ACHN (cell line): ENCODE results near the gene PLCB1.
"Not testable (repeated sequence)": the region's sequence is repeated elsewhere in the genome, so short reads cannot be mapped to it uniquely, and the experiment has no call there.

ENCODE experiments used
- DNase-seq: peaks from one replicate; pipeline ENCODE4 v3.0.0-alpha.2; 2015
- in situ Hi-C: cut with HindIII; loops from 2 replicates; pipeline ENCODE4 v1.10.0; 2017; ENCODE audit warnings: low sequenced_read_pairs, low pct_ligation_motif_present, low pct_unique_long_range_greater_than_20kb

Gene PLCB1

DNA sequence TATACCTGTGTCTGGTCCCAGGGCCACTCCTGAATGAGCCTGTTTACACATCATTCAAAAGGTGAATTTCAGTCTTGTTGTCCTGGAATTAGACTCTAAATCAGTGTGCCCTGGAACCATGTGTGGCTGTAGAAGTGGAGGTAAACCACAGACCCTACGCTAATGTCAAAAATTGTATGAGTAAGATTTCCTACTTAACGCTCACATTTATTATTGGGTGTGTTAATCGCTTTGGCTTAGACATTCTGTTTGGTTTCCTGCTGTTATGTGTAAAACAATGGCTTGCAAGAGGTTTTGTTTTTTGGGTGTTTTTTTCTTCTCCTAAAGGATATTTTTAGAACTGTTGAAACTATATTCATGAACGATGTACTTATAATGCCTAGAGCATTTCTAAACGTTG lies 19.3 kb downstream of the PLCB1 start:
- DNase-seq = no peak
- in situ Hi-C loops = no loop called here

DNA sequence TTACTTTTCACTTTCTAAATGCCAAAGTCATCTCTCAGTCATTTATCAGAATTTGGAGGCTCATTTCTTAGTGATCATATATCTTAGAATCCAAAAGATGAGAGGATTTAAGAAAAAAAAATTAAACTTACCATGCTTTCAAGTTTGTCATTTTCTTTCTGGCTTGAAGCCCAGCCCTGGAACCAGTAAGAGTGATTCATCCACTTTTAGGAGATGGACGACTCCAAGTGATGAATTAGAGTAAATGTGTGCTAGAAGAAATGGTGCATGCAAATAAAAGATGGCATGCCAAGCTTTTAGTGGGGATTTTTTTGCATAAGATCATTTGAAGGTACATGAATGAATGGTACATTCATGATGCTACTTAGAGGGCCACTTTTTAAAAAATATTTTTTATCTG lies 20.1 kb downstream of the PLCB1 start:
- in situ Hi-C loops = no loop called here
- no peak for DNase-seq

DNA sequence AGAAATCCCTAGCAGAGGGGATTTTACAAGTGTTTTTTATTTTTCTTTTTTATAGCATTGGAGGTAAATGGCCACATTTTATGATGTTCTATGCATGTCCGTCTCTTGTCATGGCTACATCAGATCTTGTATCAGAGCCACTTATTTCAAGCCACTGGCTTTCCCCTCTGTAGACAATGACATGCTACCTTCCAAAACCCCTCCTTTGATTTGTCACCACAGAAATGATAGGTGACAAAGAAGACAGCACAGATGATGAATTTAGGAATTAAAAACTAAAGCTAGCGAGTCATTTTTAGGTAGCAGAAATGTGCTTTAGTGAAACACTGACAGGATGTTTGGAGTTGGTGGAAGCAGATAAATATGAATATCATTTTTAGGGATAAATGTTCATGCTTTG lies 20.8 kb downstream of the PLCB1 start:
- in situ Hi-C loops = no loop called here
- DNase-seq = no peak

DNA sequence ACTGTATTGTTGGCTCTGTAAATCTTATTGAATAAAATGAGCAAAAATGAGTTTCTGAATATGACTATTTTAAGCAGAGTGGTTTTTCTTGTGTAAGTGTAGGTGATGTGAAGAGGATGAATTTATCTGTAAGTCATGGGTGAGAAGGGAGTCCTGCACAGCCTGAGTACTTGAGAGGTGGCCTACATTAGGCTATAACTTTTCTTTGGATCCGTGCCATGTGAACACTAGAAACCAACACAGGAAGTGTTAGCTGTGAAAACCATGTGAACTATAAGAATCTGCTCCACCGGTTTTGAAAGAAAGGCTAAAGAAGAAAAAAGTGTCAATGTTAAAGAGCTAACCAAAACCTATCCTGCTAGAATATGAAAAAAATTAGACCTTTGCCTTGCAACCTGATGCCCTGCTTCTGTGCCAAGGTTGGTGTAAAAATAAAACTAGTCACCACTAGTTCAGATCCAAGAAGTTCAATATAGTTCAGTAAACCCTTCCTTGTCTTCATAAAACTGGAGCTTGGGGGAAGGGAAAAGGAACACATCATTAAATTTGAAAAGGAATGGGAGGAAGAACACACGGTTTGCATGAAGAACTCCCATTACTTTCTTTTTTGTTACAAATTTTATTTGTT lies 21.3 kb downstream of the PLCB1 start:
- in situ Hi-C loops = no loop called here
- no peak for DNase-seq

DNA sequence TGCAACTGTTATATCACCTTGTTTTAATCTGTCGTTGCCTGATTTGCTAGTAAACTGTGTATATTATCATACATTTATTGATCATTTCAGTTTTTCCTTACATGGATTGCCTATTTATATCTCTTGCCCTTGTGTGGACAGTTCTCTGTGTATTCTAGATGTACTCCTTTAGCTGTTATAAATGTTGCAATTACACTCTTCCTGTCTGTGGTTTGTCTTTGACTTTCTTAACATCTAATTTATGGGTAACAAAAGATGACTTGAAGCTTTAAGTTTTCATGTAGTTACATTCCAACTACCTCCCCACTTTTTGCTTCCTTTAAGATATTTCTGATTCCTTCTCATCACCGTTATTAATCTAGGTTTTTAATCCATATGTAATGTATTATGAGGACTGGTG lies 22.6 kb downstream of the PLCB1 start:
- in situ Hi-C loops = no loop called here

DNA sequence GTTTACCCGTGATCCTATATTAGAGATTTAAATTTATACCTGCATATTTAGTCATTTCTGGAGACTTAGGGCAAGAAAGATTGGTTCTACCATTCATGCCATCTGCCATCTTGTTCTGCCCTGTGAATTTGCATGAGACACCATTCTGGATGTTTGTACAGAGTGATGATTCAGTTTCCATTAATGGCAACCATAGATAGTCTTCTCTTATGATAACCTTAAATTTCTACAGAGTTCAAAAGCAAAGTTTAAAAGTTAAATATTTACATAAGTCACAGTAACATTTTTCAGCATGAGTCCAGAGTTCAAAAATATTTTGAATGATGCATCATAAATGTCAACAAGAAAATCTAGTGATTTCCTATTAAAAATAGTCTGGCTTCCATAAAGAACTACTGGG lies 23.2 kb downstream of the PLCB1 start:
- in situ Hi-C loops = no loop called here
- no peak for DNase-seq

More for the DNA sequence above, 22.6 kb downstream of the PLCB1 start:
- DNase-seq = no peak

DNA sequence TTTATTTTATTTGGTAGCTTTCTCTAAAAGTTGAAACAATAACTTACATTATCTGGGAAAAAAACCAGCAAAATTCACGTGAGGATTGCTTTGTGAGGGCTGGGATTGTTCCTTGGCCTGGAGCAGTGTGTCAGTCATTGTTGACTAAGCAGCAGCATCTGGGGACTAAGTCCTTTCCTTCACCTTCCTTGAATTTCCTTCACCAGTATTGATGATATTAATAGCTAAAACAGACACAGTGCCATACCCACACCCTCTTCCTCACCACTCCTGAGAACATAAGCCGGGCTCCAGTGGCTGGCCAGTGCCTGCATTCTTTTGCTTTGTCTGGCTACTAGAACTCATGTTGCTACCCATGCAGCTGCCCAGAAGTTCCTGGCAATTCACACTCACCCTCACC lies 23.7 kb downstream of the PLCB1 start:
- in situ Hi-C loops = no loop called here
- DNase-seq = no peak

DNA sequence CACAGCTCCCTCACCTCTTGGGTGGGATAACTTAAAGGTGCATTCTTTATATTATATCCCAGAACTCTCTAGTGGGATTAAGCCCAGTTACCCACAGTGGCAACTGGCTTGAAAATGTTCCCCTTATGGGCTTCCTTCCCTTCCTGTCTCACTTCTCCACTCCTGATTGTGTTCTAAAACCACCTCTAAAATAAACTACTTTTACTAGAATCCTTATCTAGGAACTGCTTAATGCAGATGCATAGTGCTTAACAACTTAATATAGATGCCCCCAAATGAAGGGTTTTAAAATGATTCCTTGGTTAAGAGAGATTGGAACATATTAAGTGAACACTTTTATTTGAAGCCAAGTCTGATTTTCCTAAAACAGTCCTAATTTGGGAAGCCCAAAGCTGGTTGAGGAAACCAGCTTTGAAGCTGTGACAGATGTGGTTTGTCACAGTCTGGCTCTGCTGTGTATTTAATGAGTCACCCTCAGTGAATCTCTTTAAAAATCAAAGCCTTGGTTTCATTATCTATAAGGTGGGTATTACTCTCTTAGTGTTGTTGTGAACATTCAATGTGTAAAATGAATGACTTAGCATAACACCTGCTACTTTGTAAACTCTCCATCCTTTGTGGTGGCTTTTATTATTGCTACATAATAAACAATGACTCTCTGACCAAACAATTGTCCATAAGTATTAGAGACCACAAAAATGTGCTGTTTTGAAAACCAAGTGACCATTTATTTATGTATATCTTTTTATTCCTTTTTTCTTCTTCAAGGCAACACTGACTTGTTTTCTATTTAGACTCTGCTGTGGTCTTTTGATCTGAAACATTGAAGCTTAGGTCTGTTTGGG lies 24.4 kb downstream of the PLCB1 start:
- in situ Hi-C loops = no loop called here
- DNase-seq = no peak

DNA sequence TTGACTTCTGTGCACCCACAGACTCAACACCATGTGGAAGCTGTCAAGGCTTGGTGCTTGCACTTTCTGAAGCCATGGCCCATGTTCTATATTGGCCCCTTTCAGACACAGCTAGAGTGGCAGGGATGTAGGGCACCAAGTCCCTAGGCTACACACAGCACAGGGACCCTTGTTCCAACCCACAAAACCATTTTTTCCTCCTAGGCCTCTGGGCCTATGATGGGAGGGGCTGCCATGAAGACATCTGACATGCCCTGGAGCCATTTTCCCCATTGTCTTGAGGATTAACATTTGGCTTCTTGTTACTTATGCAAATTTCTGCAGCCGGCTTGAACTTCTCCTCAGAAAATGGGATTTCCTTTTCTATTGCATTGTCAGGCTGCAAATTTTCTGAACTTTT lies 27.2 kb downstream of the PLCB1 start:
- DNase-seq, in situ Hi-C loops: not testable (repeated sequence)

DNA sequence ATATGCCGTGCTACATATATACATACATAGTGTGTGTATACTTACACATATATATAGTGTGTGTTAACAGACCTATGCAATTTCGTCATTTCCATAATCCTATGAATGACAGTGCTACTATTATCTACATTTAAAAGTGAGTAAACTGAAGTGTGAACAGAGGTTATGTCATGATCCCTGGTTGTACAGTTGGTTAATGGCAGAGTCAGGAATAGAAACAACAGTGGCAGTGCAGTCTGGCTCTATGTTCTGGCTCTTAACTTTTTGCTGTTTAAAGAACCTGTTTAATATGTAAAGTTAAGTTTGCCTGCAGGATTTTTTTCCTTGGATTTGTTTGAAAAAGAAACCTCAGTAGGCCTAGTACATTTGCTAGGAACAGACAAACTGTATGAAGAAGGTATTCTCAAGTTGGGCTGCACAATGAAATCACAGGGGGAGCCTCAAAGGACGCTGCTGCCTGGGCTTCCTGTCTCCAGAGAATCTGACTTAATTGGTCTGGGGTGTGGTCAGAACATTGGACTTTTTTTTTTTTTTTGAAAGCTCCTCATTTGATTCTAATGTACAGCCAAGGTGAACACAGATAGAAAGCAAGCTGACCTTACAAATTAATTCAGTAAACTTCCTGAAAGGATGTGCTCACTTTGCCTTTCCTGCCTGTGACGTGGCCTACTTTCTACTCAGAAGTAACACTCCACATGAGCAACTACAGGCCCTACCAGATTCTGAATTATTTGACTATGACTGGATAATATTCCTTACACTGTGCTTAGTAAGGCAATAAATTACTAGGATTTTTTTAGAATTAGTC lies 29.4 kb downstream of the PLCB1 start:
- no peak for DNase-seq
- in situ Hi-C loops = no loop called here

DNA sequence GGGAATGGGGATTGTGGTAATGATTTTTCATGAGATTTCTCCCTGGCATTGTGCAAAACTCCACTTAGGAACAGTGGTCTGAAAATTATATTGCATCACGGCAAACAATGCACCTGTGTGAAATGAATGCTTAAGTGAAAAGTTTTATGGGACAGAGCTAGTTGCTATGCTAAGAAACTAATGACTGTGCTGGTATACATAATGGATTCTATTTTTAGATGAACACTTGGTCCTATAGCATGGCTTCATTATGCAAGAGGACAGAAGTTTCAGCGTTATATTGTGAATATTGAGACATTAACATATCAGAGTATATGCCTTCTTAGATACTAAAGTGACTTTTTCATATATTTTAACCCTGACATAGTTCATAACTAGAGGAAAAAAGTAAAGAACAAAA lies 30.5 kb downstream of the PLCB1 start:
- DNase-seq = no peak

DNA sequence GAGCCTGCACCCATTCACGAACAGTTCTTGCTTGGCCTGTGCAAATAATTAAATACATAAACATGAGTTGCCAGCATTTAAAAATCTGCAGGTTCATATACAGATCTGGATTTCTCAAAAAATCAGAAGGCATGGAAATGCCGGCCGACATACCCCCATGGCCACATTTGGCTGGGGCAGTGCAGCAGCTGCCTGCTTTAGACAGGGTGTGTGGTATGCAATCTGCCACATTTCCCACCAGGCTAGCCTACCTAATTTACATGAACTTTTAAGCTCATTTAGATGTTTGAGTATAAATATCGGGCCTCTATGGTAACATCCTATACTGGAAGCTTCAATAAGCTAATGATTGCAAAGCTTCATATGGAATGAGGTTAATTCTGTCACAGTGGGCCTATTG lies 31.5 kb downstream of the PLCB1 start:
- in situ Hi-C loops = no loop called here
- no peak for DNase-seq

More for the DNA sequence above, 30.5 kb downstream of the PLCB1 start:
- in situ Hi-C loops = no loop called here

DNA sequence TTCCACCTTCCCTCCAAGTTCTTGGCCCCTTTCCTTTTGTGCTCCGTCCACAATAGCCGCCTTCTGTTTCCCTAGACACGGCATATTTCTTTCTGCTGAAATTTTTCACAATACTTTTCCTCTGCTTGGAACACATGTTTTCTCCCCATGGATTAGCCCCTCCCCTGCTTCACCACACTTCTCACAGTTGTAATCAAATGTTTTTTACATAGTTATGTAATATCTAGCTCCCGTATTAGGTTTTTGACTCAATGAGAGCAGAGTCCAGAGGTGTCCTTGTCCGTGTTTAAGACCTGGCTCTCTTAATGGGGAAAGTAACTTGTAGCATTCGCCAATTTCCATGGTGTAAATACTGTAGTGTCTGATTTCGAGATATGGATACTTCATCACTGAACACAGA lies 34.7 kb downstream of the PLCB1 start:
- DNase-seq = no peak
- in situ Hi-C loops = no loop called here

DNA sequence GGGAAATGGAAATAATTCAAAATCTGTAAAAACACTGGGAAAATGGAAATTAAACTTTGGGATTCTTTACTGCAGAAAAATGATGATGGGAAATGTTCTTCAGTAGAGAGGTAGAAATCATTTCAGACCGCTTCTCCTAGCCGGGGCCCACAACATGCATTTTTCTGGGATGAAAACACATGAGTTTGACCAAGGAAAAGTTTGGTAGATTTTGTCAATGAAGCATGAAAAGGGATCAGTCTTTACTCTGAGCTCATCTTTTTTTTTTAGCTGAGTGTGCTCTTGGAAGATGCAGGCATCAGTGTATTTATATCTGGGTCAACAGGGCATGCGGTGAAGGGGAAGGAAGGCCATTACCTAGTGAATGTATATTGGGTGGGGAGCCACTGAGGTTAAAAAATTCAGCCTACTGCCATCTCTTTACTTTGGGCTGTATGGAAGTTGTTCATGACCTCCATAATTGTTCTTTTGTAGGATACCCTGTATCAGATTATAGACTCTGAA lies 36.8 kb downstream of the PLCB1 start:
- no peak for DNase-seq
- in situ Hi-C loops = no loop called here

DNA sequence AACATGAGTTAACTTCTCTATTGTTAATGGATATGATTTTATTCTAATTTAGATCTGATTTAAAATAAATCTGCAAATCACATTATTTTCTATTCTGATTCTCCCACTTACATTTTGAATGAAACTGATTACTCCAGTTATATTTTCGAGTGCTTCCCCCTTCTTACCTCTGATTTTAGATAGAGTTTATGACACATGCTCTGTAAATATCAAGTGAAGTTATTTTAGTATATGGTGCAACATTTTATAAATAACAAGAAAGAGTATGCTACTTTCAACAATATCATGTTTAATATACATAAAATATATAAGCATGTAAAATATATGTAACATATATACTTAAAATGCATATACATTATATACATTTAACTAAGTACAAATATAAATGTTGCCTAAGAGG lies 38.9 kb downstream of the PLCB1 start:
- in situ Hi-C loops = no loop called here

DNA sequence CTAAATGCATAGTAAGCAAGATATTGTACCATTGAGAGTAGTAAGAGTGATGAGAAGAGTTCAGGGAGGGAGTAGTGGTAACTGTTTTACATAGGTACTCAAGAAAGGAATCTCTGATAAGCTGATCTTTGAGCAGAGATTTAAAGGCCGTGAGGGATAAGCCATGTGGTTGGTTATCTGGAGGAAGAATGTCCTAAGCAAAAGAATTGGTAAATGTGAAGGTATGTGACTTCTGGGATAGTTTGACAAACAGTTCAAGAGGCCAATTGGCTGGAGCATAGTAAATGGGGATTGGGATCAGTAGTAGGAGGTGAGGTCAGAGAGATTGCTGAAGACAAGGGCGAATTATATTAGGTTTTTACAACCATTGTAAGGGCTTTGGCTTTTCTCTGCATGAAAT lies 40.1 kb downstream of the PLCB1 start:
- in situ Hi-C loops = no loop called here
- DNase-seq = no peak

More for the DNA sequence above, 38.9 kb downstream of the PLCB1 start:
- DNase-seq = no peak

DNA sequence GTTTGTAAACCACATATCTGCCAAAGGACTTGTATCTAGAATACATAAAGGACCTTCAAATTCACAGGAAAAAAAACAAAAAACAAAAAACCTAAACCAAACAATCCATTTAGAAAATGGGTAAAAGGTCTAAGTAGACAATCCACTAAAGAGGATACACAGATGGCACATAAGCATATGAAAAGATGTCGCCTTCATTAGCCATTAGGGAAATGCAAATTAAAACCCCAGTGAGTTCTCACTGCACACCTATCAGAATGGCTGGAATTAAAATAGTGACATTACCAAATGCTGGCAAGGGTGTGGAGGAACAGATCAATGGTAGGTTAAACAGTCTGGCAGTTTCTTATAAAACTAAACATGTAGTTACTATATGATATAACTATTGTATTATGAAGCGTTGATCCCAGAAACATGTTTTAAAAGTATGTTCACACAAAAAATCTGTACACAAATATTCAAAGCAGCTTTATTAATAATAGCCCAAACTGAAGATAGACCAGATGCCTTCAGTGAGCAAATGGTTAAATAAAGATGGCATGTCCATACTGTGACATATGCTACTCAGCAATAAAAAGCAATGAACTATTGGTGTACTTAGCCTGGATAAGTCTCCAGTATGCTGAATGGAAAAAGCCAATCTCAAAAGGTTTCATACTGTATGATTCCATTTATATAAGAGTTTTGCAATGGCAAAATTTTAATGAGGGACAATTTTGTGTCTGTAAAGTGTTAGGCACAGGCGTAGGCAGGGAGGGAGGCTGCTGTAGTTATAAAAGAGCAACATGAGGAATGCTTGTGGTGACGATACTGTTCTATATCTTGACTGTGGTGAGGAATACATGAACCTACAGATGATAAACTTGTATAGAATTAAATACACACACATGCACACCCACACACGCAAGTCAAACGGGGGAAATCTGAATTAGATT lies 43.9 kb downstream of the PLCB1 start:
- in situ Hi-C loops = no loop called here
- no peak for DNase-seq

DNA sequence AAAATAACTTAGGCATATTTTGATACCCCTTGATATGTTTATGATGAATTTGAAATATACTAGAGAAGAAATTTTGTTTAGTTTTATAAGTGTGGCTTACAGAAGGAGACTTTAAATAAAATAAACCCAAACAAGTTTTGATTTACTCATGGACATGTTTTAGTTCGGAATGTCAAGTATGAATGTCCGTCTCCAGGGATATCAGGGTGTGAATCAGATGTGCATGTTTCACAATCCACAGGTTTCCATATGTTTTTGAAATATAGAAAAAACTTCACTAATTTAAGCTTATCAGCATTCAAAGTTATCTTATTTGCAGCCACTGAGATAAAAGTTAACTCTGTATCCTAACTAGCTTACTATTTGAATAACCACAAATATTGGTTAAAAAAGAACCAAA lies 51.5 kb downstream of the PLCB1 start:
- DNase-seq = no peak
- in situ Hi-C loops = no loop called here
